RWPE2 (cell line): Measurements from ENCODE around the gene ANKRD55.

Source experiments
- ATAC-seq: fragments of 200-7000 bp; cut with Tn5 transposase; 3 replicates; pipeline ENCODE4 v1.9.1; 2021; ENCODE audit warnings: low read depth
- DNase-seq: peaks from one replicate; pipeline ENCODE4 v3.0.0-alpha.2; 2020; ENCODE audit warnings: low spot score
- H3K27ac ChIP-seq: fragments of 450-650 bp; 2 replicates; pipeline ENCODE4 v1.5.1; 2017; ENCODE audit warnings: mild to moderate bottlenecking; ENCODE audit not compliant: poor library complexity, severe bottlenecking
- H3K27me3 ChIP-seq: fragments of 250-450 bp; sonication (Bioruptor Pico); 2 replicates; pipeline ENCODE4 v1.5.1; 2021; ENCODE audit warnings: mild to moderate bottlenecking, moderate library complexity; ENCODE audit not compliant: insufficient read depth, poor library complexity, severe bottlenecking
- H3K36me3 ChIP-seq: fragments of 250-450 bp; sonication (Bioruptor Pico); 2 replicates; pipeline ENCODE4 v1.5.1; 2020; ENCODE audit warnings: low read depth, mild to moderate bottlenecking, moderate library complexity
- H3K4me1 ChIP-seq: fragments of 250-450 bp; sonication (Bioruptor Pico); 2 replicates; pipeline ENCODE4 v1.5.1; 2021; ENCODE audit warnings: mild to moderate bottlenecking, moderate library complexity; ENCODE audit not compliant: insufficient read depth, poor library complexity, severe bottlenecking
- H3K4me3 ChIP-seq: fragments of 250-450 bp; sonication (Bioruptor Pico); 2 replicates; pipeline ENCODE4 v1.5.1; 2021; ENCODE audit warnings: mild to moderate bottlenecking, moderate library complexity; ENCODE audit not compliant: severe bottlenecking
- H3K9me3 ChIP-seq: fragments of 250-450 bp; sonication (Bioruptor Pico); 2 replicates; pipeline ENCODE4 v1.5.1; 2021; ENCODE audit warnings: mild to moderate bottlenecking, moderate library complexity; ENCODE audit not compliant: severe bottlenecking
- TF ChIP-seq, protein P1 (sequence below): fragments of 450-650 bp; IDR thresholded peaks from one replicate; pipeline ENCODE4 v1.5.1; 2017; ENCODE audit warnings: mild to moderate bottlenecking, moderate library complexity; ENCODE audit not compliant: poor library complexity, severe bottlenecking

ANKRD55 gene

DNA sequence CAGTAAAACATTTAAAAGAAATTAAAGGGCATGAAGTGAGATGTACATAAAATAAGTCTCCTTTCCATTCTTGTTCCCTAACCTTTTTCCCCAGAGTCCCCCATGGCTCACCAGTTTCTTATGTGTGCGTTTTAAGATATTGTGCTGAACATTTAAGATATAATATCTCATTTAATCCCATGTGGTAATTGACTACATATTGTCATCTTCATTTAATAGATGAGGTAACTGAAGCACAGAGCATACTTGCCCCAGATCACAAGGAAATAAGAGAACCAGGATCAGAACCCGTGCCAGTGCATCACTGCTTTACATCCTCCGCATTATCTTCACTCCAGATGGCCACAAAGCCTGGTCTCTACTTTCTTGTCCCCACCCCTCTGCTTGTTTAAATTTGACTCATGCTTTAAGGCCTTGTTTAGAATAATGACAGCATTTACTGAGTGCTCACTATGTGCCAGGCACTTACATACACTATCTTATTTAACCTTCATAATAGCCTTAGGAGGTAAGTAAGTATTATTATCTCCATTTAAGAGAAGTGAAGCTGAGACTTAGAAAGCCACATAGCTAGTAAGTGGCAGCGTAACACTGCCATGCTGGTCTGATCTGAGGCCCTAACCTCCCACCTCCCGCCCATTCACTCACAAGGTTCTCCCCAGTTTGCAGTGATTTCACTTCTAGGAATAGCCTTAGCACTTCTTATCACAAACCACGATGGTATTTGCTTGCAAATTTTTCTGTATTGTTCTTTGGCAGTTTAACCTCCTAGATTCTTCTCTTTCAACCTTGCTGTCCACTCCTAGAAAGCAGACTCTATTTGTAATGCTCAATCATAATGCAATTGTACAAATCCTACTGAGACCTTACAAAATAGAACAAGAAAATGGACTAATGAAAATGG lies 160.0 kb downstream of the ANKRD55 start:
- DNase-seq = no peak
- no peaks in the 10 kb centered on the region for H3K27me3 ChIP-seq
- H3K9me3 ChIP-seq = no peaks in the 10 kb centered on the region
- H3K27ac ChIP-seq = no peak overlapping the region
- H3K4me3 ChIP-seq = no peak overlapping the region
- no peaks in the 10 kb centered on the region for H3K36me3 ChIP-seq
- H3K4me1 ChIP-seq = no peaks in the 10 kb centered on the region
- no peak for ATAC-seq
- TF ChIP-seq, protein P1, sequence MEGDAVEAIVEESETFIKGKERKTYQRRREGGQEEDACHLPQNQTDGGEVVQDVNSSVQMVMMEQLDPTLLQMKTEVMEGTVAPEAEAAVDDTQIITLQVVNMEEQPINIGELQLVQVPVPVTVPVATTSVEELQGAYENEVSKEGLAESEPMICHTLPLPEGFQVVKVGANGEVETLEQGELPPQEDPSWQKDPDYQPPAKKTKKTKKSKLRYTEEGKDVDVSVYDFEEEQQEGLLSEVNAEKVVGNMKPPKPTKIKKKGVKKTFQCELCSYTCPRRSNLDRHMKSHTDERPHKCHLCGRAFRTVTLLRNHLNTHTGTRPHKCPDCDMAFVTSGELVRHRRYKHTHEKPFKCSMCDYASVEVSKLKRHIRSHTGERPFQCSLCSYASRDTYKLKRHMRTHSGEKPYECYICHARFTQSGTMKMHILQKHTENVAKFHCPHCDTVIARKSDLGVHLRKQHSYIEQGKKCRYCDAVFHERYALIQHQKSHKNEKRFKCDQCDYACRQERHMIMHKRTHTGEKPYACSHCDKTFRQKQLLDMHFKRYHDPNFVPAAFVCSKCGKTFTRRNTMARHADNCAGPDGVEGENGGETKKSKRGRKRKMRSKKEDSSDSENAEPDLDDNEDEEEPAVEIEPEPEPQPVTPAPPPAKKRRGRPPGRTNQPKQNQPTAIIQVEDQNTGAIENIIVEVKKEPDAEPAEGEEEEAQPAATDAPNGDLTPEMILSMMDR = no peak

- H3K27me3 ChIP-seq = no peaks in the 10 kb centered on the region
- H3K4me1 ChIP-seq = no peaks in the 10 kb centered on the region
- DNase-seq = no peak
- no peak for ATAC-seq
- H3K27ac ChIP-seq = no peak overlapping the region
- no peaks in the 10 kb centered on the region for H3K9me3 ChIP-seq
- H3K36me3 ChIP-seq = no peaks in the 10 kb centered on the region
- no peak overlapping the region for H3K4me3 ChIP-seq
- TF ChIP-seq, protein P1 = no peak
Measured at GRCh38 chr5:56071470-56071869, 161.7 kb downstream of the ANKRD55 start.

DNA sequence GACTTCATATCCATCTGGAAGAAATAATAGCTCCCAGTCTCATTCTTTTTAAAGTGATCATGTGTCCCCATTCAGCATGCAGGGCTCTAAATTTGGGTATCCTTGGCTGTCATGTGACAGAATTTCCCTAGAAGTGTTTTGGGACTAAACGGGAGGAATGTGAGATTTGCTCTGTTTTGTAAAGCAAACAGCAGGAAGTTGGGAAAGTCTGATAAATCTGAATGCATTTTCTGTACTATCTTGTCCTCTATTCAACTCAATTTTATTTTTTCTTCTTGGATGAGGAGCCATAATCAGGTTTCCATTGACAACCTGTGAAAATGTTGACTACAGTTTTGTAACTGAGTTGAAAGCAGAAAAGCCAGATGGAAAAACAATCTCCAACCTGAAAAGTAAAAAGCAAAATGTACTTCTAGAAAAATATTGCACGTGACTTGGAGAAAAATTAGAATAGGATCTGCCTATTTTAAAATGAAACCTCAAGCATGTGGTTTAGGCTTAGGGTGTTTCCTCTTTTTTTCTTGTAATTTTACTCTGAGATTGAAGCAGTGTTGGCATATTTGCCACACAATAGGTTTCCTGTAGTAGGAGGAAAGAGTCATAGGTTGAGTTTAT lies 162.2 kb downstream of the ANKRD55 start:
- TF ChIP-seq, protein P1 = no peak
- Histone ChIP-seq H3K27me3 (no peaks in the 10 kb centered on the region), H3K4me3 (no peak overlapping the region), H3K27ac (no peak overlapping the region), H3K36me3 (no peaks in the 10 kb centered on the region), H3K4me1 (no peaks in the 10 kb centered on the region), H3K9me3 (no peaks in the 10 kb centered on the region)
- DNase-seq (no peak), ATAC-seq (no peak)

DNA sequence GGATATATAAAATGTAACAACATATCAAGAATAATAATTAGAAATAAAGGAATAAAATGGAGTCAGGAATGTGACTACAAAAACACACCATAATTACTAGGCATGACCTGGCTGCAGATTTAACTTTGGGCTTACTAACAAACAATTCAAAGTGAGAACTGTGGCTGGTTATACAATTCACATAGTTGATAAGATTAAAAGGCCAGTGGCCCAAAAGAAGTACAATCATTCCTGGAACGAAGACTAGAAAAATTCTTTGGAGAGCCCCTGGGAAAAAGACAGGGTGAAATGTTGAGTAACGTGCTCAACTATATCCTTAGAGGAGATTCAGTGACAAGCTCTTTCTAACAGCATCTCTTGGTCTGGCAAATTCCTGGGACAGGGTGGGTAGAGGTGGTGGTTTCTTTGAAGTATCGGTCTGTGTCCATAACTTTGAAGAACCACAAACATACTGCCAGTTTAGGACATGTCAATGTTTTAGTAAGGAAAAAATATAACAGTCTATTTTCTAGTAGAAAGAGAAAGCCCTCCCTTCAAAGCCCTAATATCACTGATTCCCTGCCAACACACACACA lies 163.4 kb downstream of the ANKRD55 start:
- H3K4me1 ChIP-seq = no peaks in the 10 kb centered on the region
- TF ChIP-seq, protein P1 = no peak
- H3K9me3 ChIP-seq = no peaks in the 10 kb centered on the region
- H3K4me3 ChIP-seq = no peak overlapping the region
- ATAC-seq (no peak), DNase-seq (no peak)
- no peaks in the 10 kb centered on the region for H3K36me3 ChIP-seq
- H3K27me3 ChIP-seq = no peaks in the 10 kb centered on the region
- H3K27ac ChIP-seq = no peak overlapping the region
